ENCODE results near the gene ANAPC15. TPM values are rescaled to one million over a fixed set of nuclear protein-coding genes. Genes with fewer than 3 reads are reported as not detected.

Gene ANAPC15
- total RNA-seq, 2 donors from 2014 or later, result 9.8 to 24.2 TPM

- TF ChIP-seq CTCF (IDR thresholded peaks at IDR 0.05), result no peak
- no peaks in the 10 kb centered on the region for H3K36me3 ChIP-seq
- ATAC-seq (ENCODE audit: insufficient number of reproducible peaks, low FRiP score, low read depth), result no peak
- H3K4me3 ChIP-seq, result no peak overlapping the region
- no peaks in the 10 kb centered on the region for H3K9me3 ChIP-seq
- no peak for DNase-seq (ENCODE audit: low spot score)
- no peaks in the 10 kb centered on the region for H3K27me3 ChIP-seq (replicated peaks; ENCODE audit: insufficient read depth)
- H3K4me1 ChIP-seq (ENCODE audit: control insufficient read depth in 1 of 2, low read depth in 2 of 2), result no peaks in the 10 kb centered on the region
- no peak overlapping the region for H3K27ac ChIP-seq
Observed at GRCh38 chr11:72132646-72133045, 20.2 kb upstream of the ANAPC15 start.

GRCh38 chr11:72129381-72129780 is 16.9 kb upstream of the ANAPC15 start:
- Histone ChIP-seq H3K36me3 (no peaks in the 10 kb centered on the region), H3K9me3 (no peaks in the 10 kb centered on the region), H3K4me1 (ENCODE audit: control insufficient read depth in 1 of 2, low read depth in 2 of 2) (no peaks in the 10 kb centered on the region), H3K27me3 (replicated peaks; ENCODE audit: insufficient read depth) (no peaks in the 10 kb centered on the region), H3K4me3 (no peak overlapping the region), H3K27ac (no peak overlapping the region)
- ATAC-seq (ENCODE audit: insufficient number of reproducible peaks, low FRiP score, low read depth) (no peak), DNase-seq (ENCODE audit: low spot score) (no peak)
- TF ChIP-seq CTCF (IDR thresholded peaks at IDR 0.05), result no peak

- no peak for DNase-seq (ENCODE audit: low spot score)
- H3K9me3 ChIP-seq, result no peaks in the 10 kb centered on the region
- TF ChIP-seq CTCF (IDR thresholded peaks at IDR 0.05), result no peak
- no peaks in the 10 kb centered on the region for H3K27me3 ChIP-seq (replicated peaks; ENCODE audit: insufficient read depth)
- no peak for ATAC-seq (ENCODE audit: insufficient number of reproducible peaks, low FRiP score, low read depth)
- no peak overlapping the region for H3K4me3 ChIP-seq
- H3K36me3 ChIP-seq, result no peaks in the 10 kb centered on the region
- no peaks in the 10 kb centered on the region for H3K4me1 ChIP-seq (ENCODE audit: control insufficient read depth in 1 of 2, low read depth in 2 of 2)
- no peak overlapping the region for H3K27ac ChIP-seq
Observed at GRCh38 chr11:72127923-72128322, 15.4 kb upstream of the ANAPC15 start.

GRCh38 chr11:72125956-72126355 is 13.5 kb upstream of the ANAPC15 start:
- no peaks in the 10 kb centered on the region for H3K36me3 ChIP-seq
- ATAC-seq (ENCODE audit: insufficient number of reproducible peaks, low FRiP score, low read depth) (no peak), DNase-seq (ENCODE audit: low spot score) (no peak)
- H3K27ac ChIP-seq, result no peak overlapping the region
- no peaks in the 10 kb centered on the region for H3K4me1 ChIP-seq (ENCODE audit: control insufficient read depth in 1 of 2, low read depth in 2 of 2)
- H3K27me3 ChIP-seq (replicated peaks; ENCODE audit: insufficient read depth), result no peaks in the 10 kb centered on the region
- no peak for TF ChIP-seq CTCF (IDR thresholded peaks at IDR 0.05)
- no peak overlapping the region for H3K4me3 ChIP-seq
- H3K9me3 ChIP-seq, result no peaks in the 10 kb centered on the region

GRCh38 chr11:72124046-72124445 is 11.6 kb upstream of the ANAPC15 start:
- Histone ChIP-seq H3K4me3 (no peak overlapping the region), H3K36me3 (no peaks in the 10 kb centered on the region), H3K27ac (no peak overlapping the region), H3K4me1 (ENCODE audit: control insufficient read depth in 1 of 2, low read depth in 2 of 2) (no peaks in the 10 kb centered on the region), H3K27me3 (replicated peaks; ENCODE audit: insufficient read depth) (no peaks in the 10 kb centered on the region), H3K9me3 (no peaks in the 10 kb centered on the region)
- ATAC-seq (ENCODE audit: insufficient number of reproducible peaks, low FRiP score, low read depth), result no peak
- DNase-seq (ENCODE audit: low spot score), result no peak
- TF ChIP-seq CTCF (IDR thresholded peaks at IDR 0.05), result no peak

All from thoracic aorta (tissue), 2 donors.